Endothelial cell of umbilical vein (primary cell): ENCODE results near the gene VIPR2. TPM values are rescaled to one million over a fixed set of nuclear protein-coding genes. Genes with fewer than 3 reads are reported as not detected.

Experiments
- BruUV-seq: library from RNA; stranded (reverse); fragments of 400-500 nt; replicated peaks from 2 replicates; lab custom pipeline; 2021; lab: Mats Ljungman, UMichigan
- CTCF ChIA-PET: fragments of 300-600, 350-600 bp; sonication (Branson Sonifier 250); formaldehyde crosslinking; loops from one replicate; lab custom pipeline; 2021; ENCODE audit warnings: antibody characterized with exemption, inconsistent platforms; lab: Charles Lee
- POLR2A ChIA-PET: fragments of 300-600, 350-600 bp; sonication (Branson Sonifier 250); formaldehyde crosslinking; loops from one replicate; lab custom pipeline; 2021; ENCODE audit warnings: antibody characterized with exemption, inconsistent platforms; lab: Charles Lee
- DNase-seq: peaks from one replicate; pipeline ENCODE4 v3.0.0-alpha.2; 2011; ENCODE audit warnings: low read depth, low spot score
- FAIRE-seq: peaks from 2 replicates; lab custom pipeline; 2011; peaks lifted over from hg19 to GRCh38; lab: Jason Lieb, UNC
- H2AFZ ChIP-seq: 2 replicates; pipeline ENCODE4 v1.6.0; 2012; ENCODE audit warnings: low read depth, low read length, control low read depth, inconsistent platforms
- H3K27ac ChIP-seq: 2 replicates; pipeline ENCODE4 v1.5.1; 2011; ENCODE audit warnings: low read depth, mild to moderate bottlenecking, control low read depth, low read length, moderate library complexity; ENCODE audit not compliant: insufficient read depth
- H3K27me3 ChIP-seq, 2 experiments: 2 replicates each; pipeline versions ENCODE4 v1.6.0 to v1.6.1; 2011; ENCODE audit warnings: low read length in 2 of 2, mixed read lengths in 1 of 2; ENCODE audit not compliant: control insufficient read depth in 2 of 2, insufficient read depth in 2 of 2
- H3K36me3 ChIP-seq, 2 experiments: 2 replicates in 1 of 2; 3 replicates in 1 of 2; pipeline ENCODE4 v1.5.1; 2011; ENCODE audit warnings: low read length in 2 of 2, mild to moderate bottlenecking in 1 of 2, moderate library complexity in 1 of 2; ENCODE audit not compliant: control insufficient read depth in 2 of 2, insufficient read depth in 2 of 2; ENCODE audit errors: extremely low read depth in 1 of 2
- H3K4me1 ChIP-seq: 3 replicates; pipeline ENCODE4 v1.5.1; 2011; ENCODE audit warnings: mild to moderate bottlenecking, low read length; ENCODE audit not compliant: control insufficient read depth, insufficient read depth; ENCODE audit errors: extremely low read depth
- H3K4me2 ChIP-seq: 2 replicates; pipeline ENCODE4 v1.6.1; 2011; ENCODE audit warnings: low read length, control low read depth, mixed read lengths; ENCODE audit not compliant: insufficient read depth
- H3K4me3 ChIP-seq, 3 experiments: fragments of 200-600 bp in 1 of 3; sonication (generic), shearing (Covaris generic) in 1 of 3; replicated peaks in 1 of 3; 2 replicates each; pipeline ENCODE4 v1.5.1; 2011 to 2016; ENCODE audit warnings: control low read depth in 3 of 3, low read length in 3 of 3, mild to moderate bottlenecking in 2 of 3, inconsistent platforms in 1 of 3, low read depth in 1 of 3, moderate library complexity in 1 of 3; ENCODE audit not compliant: insufficient read depth in 1 of 3
- H3K79me2 ChIP-seq: 2 replicates; pipeline ENCODE4 v1.6.0; 2012; ENCODE audit warnings: low read length, inconsistent platforms; ENCODE audit not compliant: control insufficient read depth, insufficient read depth
- H3K9ac ChIP-seq: replicated peaks from 2 replicates; pipeline ENCODE3; 2011; ENCODE audit warnings: low read length, control low read depth; ENCODE audit not compliant: insufficient read depth; ENCODE audit errors: extremely low read depth
- H3K9me1 ChIP-seq: replicated peaks from 3 replicates; pipeline ENCODE4 v1.6.0; 2011; ENCODE audit warnings: mild to moderate bottlenecking, low read length; ENCODE audit not compliant: control insufficient read depth, insufficient read depth; ENCODE audit errors: extremely low read depth
- H3K9me3 ChIP-seq: replicated peaks from 2 replicates; pipeline ENCODE4 v1.5.1; 2012; ENCODE audit warnings: low read length, inconsistent platforms; ENCODE audit not compliant: control insufficient read depth, insufficient read depth
- H4K20me1 ChIP-seq: replicated peaks from 2 replicates; pipeline ENCODE3; 2011; ENCODE audit warnings: mild to moderate bottlenecking, low read length; ENCODE audit not compliant: control insufficient read depth, insufficient read depth; ENCODE audit errors: extremely low read depth
- EZH2 ChIP-seq: IDR thresholded peaks from 2 replicates; pipeline ENCODE4 v1.6.1; 2012; ENCODE audit warnings: borderline replicate concordance, low read depth, mild to moderate bottlenecking, moderate library complexity, low read length, inconsistent platforms; ENCODE audit not compliant: severe bottlenecking
- FOS ChIP-seq: IDR thresholded peaks from 2 replicates; pipeline ENCODE4 v1.6.1; 2011; ENCODE audit warnings: mild to moderate bottlenecking, low read length, moderate library complexity, borderline replicate concordance; ENCODE audit not compliant: insufficient read depth
- GATA2 ChIP-seq: IDR thresholded peaks from 2 replicates; pipeline ENCODE4 v1.7.0; 2011; ENCODE audit warnings: low read depth, mild to moderate bottlenecking, moderate library complexity, mixed read lengths, low read length; ENCODE audit not compliant: insufficient read length, insufficient read depth
- JUN ChIP-seq: IDR thresholded peaks from 2 replicates; pipeline ENCODE4 v1.6.1; 2011; ENCODE audit warnings: borderline replicate concordance, low read depth; ENCODE audit not compliant: insufficient read length, insufficient read depth
- MYC ChIP-seq: IDR thresholded peaks from one replicate; pipeline ENCODE4 v1.6.1; 2011; ENCODE audit warnings: mild to moderate bottlenecking, low read depth, low read length
- POLR2A ChIP-seq: IDR thresholded peaks from 2 replicates; pipeline ENCODE4 v1.6.1; 2012; ENCODE audit warnings: low read depth, mild to moderate bottlenecking, control low read depth, low read length
- POLR2AphosphoS5 ChIP-seq: IDR thresholded peaks from 2 replicates; pipeline ENCODE4 v1.6.1; 2012; ENCODE audit warnings: low read depth, mild to moderate bottlenecking, control low read depth, low read length, moderate library complexity; ENCODE audit not compliant: insufficient read depth
- dilution Hi-C: fragments of 300-500 bp; cut with MboI; formaldehyde crosslinking; loops from one replicate; pipeline ENCODE4 v1.15.0; 2019; ENCODE audit warnings: low sequenced_read_pairs; ENCODE audit not compliant: extremely low pct_ligation_motif_present
- intact Hi-C: fragments of 100-400 bp; cut with micrococcal nuclease; formaldehyde crosslinking; loops from one replicate; pipeline ENCODE4 v1.10.0; 2022
- polyA plus RNA-seq, 4 experiments: library from polyadenylated mRNA; depleted of rRNA in 3 of 4; stranded (reverse) in 3 of 4; unstranded in 1 of 4; fragments of >200 nt; gene quantifications; 2 replicates each; pipeline versions ENCODE4 v1.2.1 to v1.2.3, GENCODE V29; 2011 to 2012; ENCODE audit warnings: missing spikeins in 1 of 4
- total RNA-seq: library from RNA; stranded (reverse); gene quantifications from 2 replicates; pipeline ENCODE4 v1.2.3, GENCODE V29; 2021
- TF ChIP-seq, protein P1 (sequence below): IDR thresholded peaks from 2 replicates; pipeline ENCODE4 v1.6.1; 2011; ENCODE audit not compliant: insufficient read depth, insufficient read length
- TF ChIP-seq, protein P2 (sequence below), 2 donors: IDR thresholded peaks; 1 replicate in 1 of 2; 2 replicates in 1 of 2; pipeline ENCODE4 v1.5.1; 2011; ENCODE audit warnings: low read length in 2 of 2, mild to moderate bottlenecking in 2 of 2, moderate library complexity in 2 of 2, control low read depth in 1 of 2, inconsistent platforms in 1 of 2, low read depth in 1 of 2; ENCODE audit not compliant: insufficient read depth in 1 of 2; ENCODE audit errors: extremely low read depth in 1 of 2

The VIPR2 gene
- total and polyA plus RNA-seq, 2 donors (not counting 3 experiments of a cell fraction or from before 2014, with no cell fraction given): not detected

DNA sequence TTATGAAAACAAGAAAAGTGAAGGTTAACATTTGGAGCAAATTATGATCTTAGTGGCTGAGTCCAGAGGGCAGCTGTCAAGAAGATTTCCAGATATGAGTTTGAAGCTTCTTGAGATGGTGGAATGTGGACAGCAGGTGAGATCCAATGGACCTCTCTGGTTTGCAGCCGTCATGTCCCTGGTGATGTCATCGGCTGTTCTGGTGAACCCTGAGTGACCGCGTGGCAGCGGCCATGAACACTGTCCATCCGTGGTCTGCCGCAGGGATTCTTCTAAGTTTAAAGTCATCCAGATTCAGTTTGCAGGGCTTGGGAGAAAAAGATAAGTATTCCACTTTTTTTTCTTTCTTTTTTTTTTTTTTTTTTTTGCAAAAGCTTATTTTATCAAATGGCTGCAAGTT lies 15.8 kb upstream of the VIPR2 start:
- Histone ChIP-seq H3K27me3 (no peaks in the 10 kb centered on the region), H2AFZ (no peak overlapping the region), H3K9me1 (no peaks in the 10 kb centered on the region), H3K4me3 (no peak overlapping the region), H3K79me2 (no peaks in the 10 kb centered on the region), H3K9me3 (no peaks in the 10 kb centered on the region), H4K20me1 (no peaks in the 10 kb centered on the region), H3K27ac (no peak overlapping the region), H3K4me2 (no peak overlapping the region), H3K36me3 (no peaks in the 10 kb centered on the region), H3K4me1 (no peaks in the 10 kb centered on the region), H3K9ac (no peak overlapping the region)
- dilution Hi-C loops (no loop called here), intact Hi-C loops (no loop called here)
- FAIRE-seq (no peak), DNase-seq (no peak)
- no TSS peak for BruUV-seq
- TF ChIP-seq, protein P1, sequence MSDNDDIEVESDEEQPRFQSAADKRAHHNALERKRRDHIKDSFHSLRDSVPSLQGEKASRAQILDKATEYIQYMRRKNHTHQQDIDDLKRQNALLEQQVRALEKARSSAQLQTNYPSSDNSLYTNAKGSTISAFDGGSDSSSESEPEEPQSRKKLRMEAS: no peak
- TF ChIP-seq FOS (no peak), POLR2A (no peak), POLR2AphosphoS5 (no peak), MYC (no peak), JUN (no peak), EZH2 (no peak), GATA2 (no peak)
- TF ChIP-seq, protein P2, sequence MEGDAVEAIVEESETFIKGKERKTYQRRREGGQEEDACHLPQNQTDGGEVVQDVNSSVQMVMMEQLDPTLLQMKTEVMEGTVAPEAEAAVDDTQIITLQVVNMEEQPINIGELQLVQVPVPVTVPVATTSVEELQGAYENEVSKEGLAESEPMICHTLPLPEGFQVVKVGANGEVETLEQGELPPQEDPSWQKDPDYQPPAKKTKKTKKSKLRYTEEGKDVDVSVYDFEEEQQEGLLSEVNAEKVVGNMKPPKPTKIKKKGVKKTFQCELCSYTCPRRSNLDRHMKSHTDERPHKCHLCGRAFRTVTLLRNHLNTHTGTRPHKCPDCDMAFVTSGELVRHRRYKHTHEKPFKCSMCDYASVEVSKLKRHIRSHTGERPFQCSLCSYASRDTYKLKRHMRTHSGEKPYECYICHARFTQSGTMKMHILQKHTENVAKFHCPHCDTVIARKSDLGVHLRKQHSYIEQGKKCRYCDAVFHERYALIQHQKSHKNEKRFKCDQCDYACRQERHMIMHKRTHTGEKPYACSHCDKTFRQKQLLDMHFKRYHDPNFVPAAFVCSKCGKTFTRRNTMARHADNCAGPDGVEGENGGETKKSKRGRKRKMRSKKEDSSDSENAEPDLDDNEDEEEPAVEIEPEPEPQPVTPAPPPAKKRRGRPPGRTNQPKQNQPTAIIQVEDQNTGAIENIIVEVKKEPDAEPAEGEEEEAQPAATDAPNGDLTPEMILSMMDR (IDR thresholded peaks at IDR 0.05; ENCODE audit: extremely low read depth in 1 of 2, insufficient read depth in 1 of 2, low read depth in 1 of 2, low read length in 2 of 2): no peak
- POLR2A ChIA-PET: no interaction called here
- CTCF ChIA-PET: no interaction called here
